Measurements from ENCODE around the gene CDK6.

DNA sequence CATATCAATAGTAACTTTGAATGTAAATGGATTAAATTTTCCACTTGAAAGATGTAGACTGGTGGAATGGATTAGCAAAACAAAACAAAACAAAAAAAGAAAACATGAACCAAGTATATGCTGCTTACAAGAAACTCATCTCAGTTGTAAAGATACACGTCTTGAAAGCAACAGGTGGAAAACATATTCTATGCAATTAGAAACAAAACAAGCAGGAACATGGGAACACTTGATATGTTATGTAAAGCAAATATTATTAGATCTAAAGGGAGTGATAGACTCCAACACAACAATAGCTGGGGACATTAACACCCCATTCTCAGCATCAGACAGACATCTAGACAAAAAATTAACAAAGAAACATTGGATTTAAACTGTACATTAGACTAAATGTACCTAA, 46.4 kb upstream of the CDK6 start:
- TF ChIP-seq, protein P1, sequence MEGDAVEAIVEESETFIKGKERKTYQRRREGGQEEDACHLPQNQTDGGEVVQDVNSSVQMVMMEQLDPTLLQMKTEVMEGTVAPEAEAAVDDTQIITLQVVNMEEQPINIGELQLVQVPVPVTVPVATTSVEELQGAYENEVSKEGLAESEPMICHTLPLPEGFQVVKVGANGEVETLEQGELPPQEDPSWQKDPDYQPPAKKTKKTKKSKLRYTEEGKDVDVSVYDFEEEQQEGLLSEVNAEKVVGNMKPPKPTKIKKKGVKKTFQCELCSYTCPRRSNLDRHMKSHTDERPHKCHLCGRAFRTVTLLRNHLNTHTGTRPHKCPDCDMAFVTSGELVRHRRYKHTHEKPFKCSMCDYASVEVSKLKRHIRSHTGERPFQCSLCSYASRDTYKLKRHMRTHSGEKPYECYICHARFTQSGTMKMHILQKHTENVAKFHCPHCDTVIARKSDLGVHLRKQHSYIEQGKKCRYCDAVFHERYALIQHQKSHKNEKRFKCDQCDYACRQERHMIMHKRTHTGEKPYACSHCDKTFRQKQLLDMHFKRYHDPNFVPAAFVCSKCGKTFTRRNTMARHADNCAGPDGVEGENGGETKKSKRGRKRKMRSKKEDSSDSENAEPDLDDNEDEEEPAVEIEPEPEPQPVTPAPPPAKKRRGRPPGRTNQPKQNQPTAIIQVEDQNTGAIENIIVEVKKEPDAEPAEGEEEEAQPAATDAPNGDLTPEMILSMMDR (IDR thresholded peaks at IDR 0.05), result no peak
- no peak for TF ChIP-seq EZH2 (IDR thresholded peaks at IDR 0.05)
- no peak for TF ChIP-seq EZH2phosphoT487 (IDR thresholded peaks at IDR 0.05)

All from neural progenitor cell (in vitro differentiated cells).